ENCODE measurements around the gene C22orf31.
A peak's percentile ranks its signal among the peaks of the same experiment; 100 is the strongest.
"Not testable (repeated sequence)": the region's sequence is repeated elsewhere in the genome, so short reads cannot be mapped to it uniquely, and the experiment has no call there.

The C22orf31 gene

GRCh38 chr22:29055192-29055830, 6.3 kb downstream of the C22orf31 start:
- DNase-seq (ENCODE audit: low read depth): no peak

GRCh38 chr22:29054251-29054767, 7.3 kb downstream of the C22orf31 start:
- DNase-seq (ENCODE audit: low read depth): no peak

DNA sequence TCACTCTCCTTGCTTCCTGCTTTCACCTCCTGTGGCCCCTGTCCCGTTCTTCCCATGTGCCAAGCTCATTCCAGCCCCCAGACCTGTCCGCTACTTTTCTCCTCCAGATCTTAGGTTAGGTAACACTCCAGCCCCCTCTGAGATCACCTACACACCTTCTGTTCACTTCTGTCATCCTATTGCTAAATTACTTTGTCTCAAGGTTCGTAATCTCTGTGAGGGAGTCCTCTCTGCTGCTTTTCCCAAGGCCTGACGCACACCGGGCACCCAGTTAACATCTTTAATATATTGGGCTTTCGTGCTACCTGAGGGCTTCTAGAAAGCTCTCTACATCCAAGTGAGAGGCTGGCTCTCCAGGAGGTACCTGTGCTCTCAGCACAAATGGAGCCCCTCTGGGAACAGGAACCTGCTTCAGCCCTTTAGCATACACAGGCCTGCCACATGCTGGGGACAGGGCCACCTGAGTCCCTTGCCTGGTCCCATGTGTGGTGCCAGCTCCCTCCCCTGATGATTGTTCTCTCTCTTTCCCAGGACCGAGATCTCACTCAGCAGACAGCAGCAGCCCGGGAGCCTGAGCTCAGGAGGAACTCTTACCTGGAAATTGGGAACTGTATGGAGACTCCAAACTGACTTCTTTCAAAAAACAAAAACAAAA, 8.5 kb downstream of the C22orf31 start:
- DNase-seq (ENCODE audit: low read depth): no peak

- DNase-seq (ENCODE audit: low read depth): no peak
Measured at GRCh38 chr22:29050457-29050856, 11.2 kb downstream of the C22orf31 start.

GRCh38 chr22:29049655-29050263, 11.9 kb downstream of the C22orf31 start:
- no peak for DNase-seq (ENCODE audit: low read depth)

GRCh38 chr22:29048822-29049654, 12.6 kb downstream of the C22orf31 start:
- no peak for DNase-seq (ENCODE audit: low read depth)

DNA sequence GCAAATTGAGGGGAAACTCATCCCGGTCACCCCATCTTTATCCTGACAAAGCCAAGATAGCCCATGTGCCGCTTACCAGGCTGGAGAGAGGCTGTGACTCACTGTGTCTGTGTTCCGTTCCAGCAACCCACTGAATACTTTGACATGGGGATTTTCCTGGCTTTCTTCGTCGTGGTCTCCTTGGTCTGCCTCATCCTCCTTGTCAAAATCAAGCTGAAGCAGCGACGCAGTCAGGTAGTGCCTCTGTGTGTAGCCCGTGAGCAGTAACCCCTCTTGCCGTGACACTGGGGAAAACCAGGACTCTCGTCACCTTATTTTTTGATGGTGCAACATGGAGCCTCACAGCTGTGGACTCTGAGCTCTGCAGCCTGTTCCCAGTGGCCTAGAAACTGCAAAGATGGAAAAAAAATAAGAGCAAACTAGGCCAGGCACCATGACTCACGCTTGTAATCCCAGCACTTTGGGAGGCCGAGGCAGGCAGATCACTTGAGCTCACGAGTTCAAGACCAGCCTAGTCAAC, 16.9 kb downstream of the C22orf31 start:
- no peak for DNase-seq (ENCODE audit: low read depth)

DNA sequence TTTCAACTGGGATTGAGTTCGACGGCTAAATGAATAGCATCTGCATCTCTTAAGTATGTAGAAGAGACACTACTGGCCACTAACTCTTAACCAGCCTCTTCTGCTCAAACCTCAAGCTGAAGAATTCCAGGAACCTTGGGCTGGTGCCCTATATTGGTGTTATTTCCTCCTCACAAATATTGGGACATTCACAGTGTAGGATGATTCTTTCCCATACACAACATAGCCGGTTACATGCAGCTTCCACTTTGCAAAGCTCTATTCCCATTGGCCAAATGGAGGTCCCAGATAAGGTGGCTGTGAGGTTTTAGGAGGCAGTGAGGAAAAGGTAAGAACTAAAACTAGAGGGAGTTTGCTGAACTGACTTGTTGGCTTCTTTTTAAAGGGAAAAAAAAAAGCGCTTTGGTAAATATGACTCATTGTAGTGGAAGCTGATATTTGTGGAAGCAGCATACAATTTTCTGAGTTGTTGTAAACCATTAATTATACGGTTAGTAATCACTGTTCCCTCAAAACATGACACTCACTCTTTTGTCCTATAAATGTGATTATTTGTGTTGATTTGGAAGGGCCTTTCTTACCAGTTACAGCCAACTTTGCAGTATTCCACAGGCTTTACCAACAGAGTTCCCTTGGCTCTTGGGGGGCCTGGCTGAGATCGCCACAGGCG, 17.6 kb downstream of the C22orf31 start:
- no peak for DNase-seq (ENCODE audit: low read depth)

DNA sequence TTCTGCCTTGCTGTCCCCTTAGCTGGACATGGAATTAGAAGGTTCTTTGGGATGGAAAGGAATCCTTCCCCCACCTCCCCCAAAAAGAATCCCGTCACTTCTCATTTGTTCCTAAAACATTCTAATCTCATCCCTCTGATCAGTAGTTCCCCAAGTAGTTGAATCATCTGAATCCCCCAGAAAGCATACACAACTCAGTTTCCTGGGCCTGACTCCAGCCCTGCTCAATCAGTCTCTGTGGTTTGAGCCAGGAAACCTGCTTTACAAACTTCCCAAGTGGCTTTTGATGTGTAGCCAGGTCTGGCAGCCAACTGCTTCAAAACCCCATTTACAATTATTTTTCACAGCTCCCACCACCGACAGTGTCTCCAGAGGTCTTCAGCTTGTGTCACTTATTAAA, 20.2 kb downstream of the C22orf31 start:
- DNase-seq (ENCODE audit: low read depth): no peak

DNA sequence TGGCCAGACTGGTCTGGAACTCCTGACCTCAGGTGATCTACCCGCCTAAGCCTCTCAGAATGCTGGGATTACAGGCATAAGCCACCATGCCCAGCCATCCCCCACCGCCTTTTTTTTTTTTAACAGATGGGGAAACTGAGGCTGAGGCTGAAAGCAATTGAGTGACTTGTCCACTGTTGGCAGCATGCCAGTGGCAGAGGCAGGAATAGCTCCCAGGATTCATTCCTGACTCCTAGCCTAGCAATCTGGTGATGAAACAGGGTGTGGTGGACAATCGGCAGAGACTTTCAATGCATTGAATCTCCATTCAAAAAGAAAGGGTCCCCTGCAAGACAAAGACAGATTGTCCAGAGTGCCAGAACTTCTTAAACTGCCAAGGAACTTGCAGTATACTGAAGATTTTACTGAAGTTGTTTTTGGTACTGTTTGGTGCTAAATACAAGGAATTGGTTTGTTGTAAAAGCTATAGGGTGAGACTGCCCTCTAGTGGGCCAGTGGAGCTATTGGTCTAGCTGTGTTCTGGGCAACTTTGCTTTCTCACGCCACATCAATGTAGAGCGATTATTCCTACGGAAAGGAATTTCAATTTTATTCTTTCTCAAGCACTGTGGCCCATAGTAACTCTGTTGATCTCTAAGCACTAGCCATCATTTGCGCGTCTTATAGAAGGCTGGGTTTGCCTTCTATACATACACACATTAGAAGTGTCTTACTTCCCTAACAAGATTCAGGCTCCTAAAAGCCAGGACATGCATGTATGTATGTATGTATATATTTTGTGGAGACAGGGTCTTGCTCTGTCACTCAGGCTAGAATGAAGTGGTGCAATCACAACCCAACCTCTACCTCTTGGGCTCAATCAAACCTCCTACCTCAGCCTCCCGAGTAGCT, 21.0 kb downstream of the C22orf31 start:
- peak; percentile 36 for DNase-seq (ENCODE audit: low read depth)

GRCh38 chr22:29039684-29040083, 21.9 kb downstream of the C22orf31 start:
- not testable (repeated sequence) for DNase-seq (ENCODE audit: low read depth)

GRCh38 chr22:29039148-29039547, 22.5 kb downstream of the C22orf31 start:
- no peak for DNase-seq (ENCODE audit: low read depth)

- DNase-seq (ENCODE audit: low read depth): no peak
Measured at GRCh38 chr22:29037340-29037932, 24.2 kb downstream of the C22orf31 start.

DNA sequence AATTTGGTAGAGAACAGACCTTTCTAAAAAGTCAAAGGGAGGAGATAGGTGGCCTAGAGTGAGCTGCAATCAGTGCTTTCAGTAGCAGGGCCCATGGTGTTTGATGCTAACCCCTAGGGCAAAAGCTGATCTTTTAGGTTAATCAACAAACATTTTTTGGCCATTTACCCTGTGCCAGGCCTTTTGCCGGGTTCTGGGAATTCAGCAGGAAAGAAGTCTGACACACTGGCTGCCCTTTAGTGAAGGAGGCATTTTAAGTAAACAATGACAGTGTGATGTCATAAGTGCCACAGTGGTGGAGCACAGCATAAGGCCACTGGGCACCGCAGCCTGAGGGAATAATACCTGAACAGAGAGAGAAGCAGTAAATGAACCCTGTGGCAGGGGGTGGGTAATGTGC, 29.0 kb downstream of the C22orf31 start:
- no peak for DNase-seq (ENCODE audit: low read depth)

- no peak for DNase-seq (ENCODE audit: low read depth)
Measured at GRCh38 chr22:29032014-29032475, 29.6 kb downstream of the C22orf31 start.

DNA sequence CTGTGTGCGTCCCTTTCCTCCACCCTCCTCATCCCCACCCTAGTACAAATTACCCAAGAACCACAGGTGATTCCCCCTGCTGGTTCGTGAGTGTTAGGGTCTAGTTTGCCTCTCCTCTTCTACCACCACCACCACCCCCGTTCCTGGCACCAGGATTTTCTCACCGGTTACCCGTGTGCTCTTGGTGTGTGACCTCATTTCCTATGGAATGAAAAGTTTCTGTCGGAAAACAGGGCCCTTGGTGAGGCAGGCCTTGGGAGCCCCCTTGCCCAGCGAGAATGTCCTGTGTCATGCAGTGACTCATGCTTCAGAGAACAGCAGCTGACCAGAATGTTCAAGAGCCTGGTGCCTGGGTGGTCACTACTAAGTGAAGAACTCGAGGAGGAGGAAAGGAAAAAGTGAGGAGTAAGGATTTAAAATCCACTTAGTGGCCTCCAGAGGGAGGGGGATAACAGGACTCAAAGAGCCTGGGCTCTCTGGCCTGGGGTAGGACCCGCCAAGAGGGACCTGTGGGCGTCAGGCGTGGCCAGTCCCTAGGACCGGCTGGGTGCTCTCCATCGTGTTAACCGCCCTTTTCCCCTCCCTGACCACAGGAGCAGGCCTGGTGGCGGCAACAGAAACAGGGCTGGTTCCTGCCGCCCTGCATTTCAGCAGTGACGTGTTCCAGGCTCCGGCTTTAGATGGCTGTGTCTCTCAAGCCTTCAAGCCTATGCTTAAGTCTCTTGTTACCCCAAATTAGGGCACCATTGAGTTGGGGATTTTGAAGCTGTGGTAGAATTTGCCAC, 30.2 kb downstream of the C22orf31 start:
- DNase-seq (ENCODE audit: low read depth): no peak

GRCh38 chr22:29030618-29031226, 30.9 kb downstream of the C22orf31 start:
- DNase-seq (ENCODE audit: low read depth): no peak

DNA sequence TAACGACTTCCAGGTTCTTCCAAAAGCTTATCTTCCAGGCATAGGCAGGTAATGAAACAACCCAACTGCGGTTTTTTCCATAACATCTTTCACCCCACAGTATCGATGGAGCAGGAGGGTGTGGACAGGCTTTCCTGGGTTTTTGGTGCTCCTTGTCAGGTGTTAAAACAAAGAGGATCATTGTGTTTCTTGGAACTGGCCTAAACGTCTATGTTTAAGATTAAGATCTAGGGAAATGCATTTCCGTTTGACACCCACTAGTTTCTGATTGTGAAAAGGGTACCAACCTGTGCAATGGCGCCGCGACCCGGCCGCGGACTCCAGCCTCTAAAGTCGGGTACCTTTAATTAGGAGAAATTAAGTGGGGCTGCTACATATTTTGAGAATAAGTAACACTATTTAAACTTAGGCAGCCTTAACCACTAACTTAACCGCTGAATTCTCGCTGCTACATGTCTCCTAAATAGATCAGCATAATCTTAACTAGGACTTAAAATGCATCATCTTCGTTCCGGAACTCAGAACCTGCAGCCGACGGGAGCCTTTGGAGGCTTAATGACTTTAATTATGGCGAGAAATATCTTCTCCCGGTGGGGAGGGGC, 31.5 kb downstream of the C22orf31 start:
- DNase-seq (ENCODE audit: low read depth): no peak

All from stimulated activated CD8-positive, alpha-beta memory T cell treated with anti-CD3 and anti-CD28 coated beads, Interleukin-4, amount 100 ng/mL, for 24 hours (primary cell).